Glutamatergic neuron (in vitro differentiated cells): ENCODE data around the gene GAB2. TPM values are rescaled to one million over a fixed set of nuclear protein-coding genes. Genes with fewer than 3 reads are reported as not detected.

Experiments
- DNase-seq: peaks from one replicate; pipeline ENCODE4 v3.0.0; 2022
- H3K27ac Mint-ChIP-seq: one replicate; pipeline ENCODE4 v1.8.0; 2020; ENCODE audit warnings: mild to moderate bottlenecking, mixed read lengths, inconsistent platforms; ENCODE audit not compliant: unreplicated experiment
- H3K27me3 Mint-ChIP-seq: one replicate; pipeline ENCODE4 v1.8.0; 2020; ENCODE audit warnings: mild to moderate bottlenecking, moderate library complexity, mixed read lengths, inconsistent platforms; ENCODE audit not compliant: unreplicated experiment
- H3K36me3 Mint-ChIP-seq: one replicate; pipeline ENCODE4 v1.8.0; 2020; ENCODE audit warnings: mild to moderate bottlenecking, mixed read lengths, inconsistent platforms; ENCODE audit not compliant: unreplicated experiment
- H3K4me1 Mint-ChIP-seq: one replicate; pipeline ENCODE4 v1.8.0; 2020; ENCODE audit warnings: mild to moderate bottlenecking, low read depth, mixed read lengths, inconsistent platforms; ENCODE audit not compliant: unreplicated experiment
- H3K4me3 Mint-ChIP-seq: one replicate; pipeline ENCODE4 v1.8.0; 2020; ENCODE audit warnings: mild to moderate bottlenecking, mixed read lengths, inconsistent platforms; ENCODE audit not compliant: unreplicated experiment
- H3K9me3 Mint-ChIP-seq: one replicate; pipeline ENCODE4 v1.8.0; 2020; ENCODE audit warnings: mild to moderate bottlenecking, moderate library complexity, mixed read lengths, inconsistent platforms; ENCODE audit not compliant: unreplicated experiment
- CTCF ChIP-seq: fragments of 200-600 bp; sonication (generic); IDR thresholded peaks from one replicate; pipeline ENCODE4 v1.5.0; 2021; ENCODE audit not compliant: partially characterized antibody, unreplicated experiment
- total RNA-seq: library from RNA; stranded (reverse); fragmentation: NEBNext Ultra II Directional; extraction: Animal tissue kit (Norgen Biotek cat#: 25700); gene quantifications from one replicate; pipeline ENCODE4 v1.2.1, GENCODE V29; 2021; ENCODE audit not compliant: unreplicated experiment

GAB2 gene
- total RNA-seq, 1 donor from 2014 or later = 87.9 TPM

GRCh38 chr11:78428266-78428636 is 10.6 kb upstream of the GAB2 start:
- H3K27ac Mint-ChIP-seq = peak overlapping the region; percentile 0
- no peaks in the 10 kb centered on the region for H3K9me3 Mint-ChIP-seq
- DNase-seq = no peak
- no peaks in the 10 kb centered on the region for H3K36me3 Mint-ChIP-seq
- no peak for TF ChIP-seq CTCF
- no peak overlapping the region for H3K4me3 Mint-ChIP-seq
- H3K4me1 Mint-ChIP-seq = no peaks in the 10 kb centered on the region
- H3K27me3 Mint-ChIP-seq = no peaks in the 10 kb centered on the region

GRCh38 chr11:78427615-78428265 is 10.1 kb upstream of the GAB2 start:
- no peaks in the 10 kb centered on the region for H3K36me3 Mint-ChIP-seq
- H3K4me1 Mint-ChIP-seq = no peaks in the 10 kb centered on the region
- no peak overlapping the region for H3K4me3 Mint-ChIP-seq
- no peak overlapping the region for H3K27ac Mint-ChIP-seq
- DNase-seq = no peak
- no peaks in the 10 kb centered on the region for H3K27me3 Mint-ChIP-seq
- no peak for TF ChIP-seq CTCF
- H3K9me3 Mint-ChIP-seq = no peaks in the 10 kb centered on the region

- H3K9me3 Mint-ChIP-seq = no peaks in the 10 kb centered on the region
- H3K4me1 Mint-ChIP-seq = peaks cover 3% of the 10 kb centered on the region
- H3K36me3 Mint-ChIP-seq = no peaks in the 10 kb centered on the region
- H3K4me3 Mint-ChIP-seq = no peak overlapping the region
- TF ChIP-seq CTCF = no peak
- H3K27ac Mint-ChIP-seq = no peak overlapping the region
- no peaks in the 10 kb centered on the region for H3K27me3 Mint-ChIP-seq
- no peak for DNase-seq
These were observed 9.2 kb upstream of the GAB2 start for GRCh38 chr11:78426845-78427244.

- Mint-ChIP-seq H3K36me3 (no peaks in the 10 kb centered on the region), H3K4me1 (peaks cover 6% of the 10 kb centered on the region), H3K9me3 (peaks cover 2% of the 10 kb centered on the region), H3K27me3 (no peaks in the 10 kb centered on the region), H3K4me3 (no peak overlapping the region), H3K27ac (no peak overlapping the region)
- DNase-seq = no peak
- no peak for TF ChIP-seq CTCF
These were observed 7.9 kb upstream of the GAB2 start for GRCh38 chr11:78425399-78426070.
